Mucosa of descending colon (tissue), 3 donors: ENCODE results near the gene FOXP1. TPM values are rescaled to one million over a fixed set of nuclear protein-coding genes. Genes with fewer than 3 reads are reported as not detected.

Experiments used
- ATAC-seq: fragments of 200-7000 bp; cut with Tn5 transposase; one replicate; pipeline ENCODE4 v1.9.1; 2020; ENCODE audit warnings: mild to moderate bottlenecking, moderate library complexity
- DNase-seq, 3 donors: peaks; one replicate each; pipeline ENCODE4 v3.0.0-alpha.2; 2020
- H3K36me3 ChIP-seq: fragments of 200-600 bp; one replicate; pipeline ENCODE4 v1.8.0; 2021; ENCODE audit warnings: low read depth, mild to moderate bottlenecking
- H3K4me1 ChIP-seq: fragments of 200-600 bp; one replicate; pipeline ENCODE4 v1.8.0; 2021; ENCODE audit warnings: low read depth, mild to moderate bottlenecking
- H3K4me3 ChIP-seq: fragments of 200-600 bp; one replicate; pipeline ENCODE4 v1.8.0; 2021; ENCODE audit warnings: mild to moderate bottlenecking
- H3K9me3 ChIP-seq: fragments of 200-600 bp; one replicate; pipeline ENCODE4 v1.8.0; 2021; ENCODE audit warnings: mild to moderate bottlenecking
- intact Hi-C, 2 donors: fragments of 100-400 bp; cut with DNase I in 1 of 2; cut with micrococcal nuclease in 1 of 2; formaldehyde crosslinking; loops; one replicate each; pipeline versions ENCODE4 v1.11.0 to v1.11.1; 2022; cut with DNase I, micrococcal nuclease
- total RNA-seq, 3 donors: library from RNA; stranded (reverse); fragmentation: NEBNext Ultra II Directional in 2 of 3; extraction: Animal tissue kit (Norgen Biotek cat#: 25700) in 2 of 3; gene quantifications; one replicate each; pipeline versions ENCODE4 v1.2.1 to v1.2.4, GENCODE V29; 2021 to 2023
- TF ChIP-seq, protein P1 (sequence below): fragments of 200-600 bp; IDR thresholded peaks from one replicate; pipeline ENCODE4 v1.8.0; 2022; ENCODE audit warnings: antibody characterized with exemption, mild to moderate bottlenecking
- donor health status: DM: no; HTN: no; CAD: no; lungs with moderate emphysema.
- donor health status: DM: no; HTN: no; CAD: no.
- donor health status: DM: no; HTN: yes; CAD: no.

The FOXP1 gene
- total RNA-seq, 3 donors from 2014 or later, result 133 to 217 (median 214) TPM

DNA sequence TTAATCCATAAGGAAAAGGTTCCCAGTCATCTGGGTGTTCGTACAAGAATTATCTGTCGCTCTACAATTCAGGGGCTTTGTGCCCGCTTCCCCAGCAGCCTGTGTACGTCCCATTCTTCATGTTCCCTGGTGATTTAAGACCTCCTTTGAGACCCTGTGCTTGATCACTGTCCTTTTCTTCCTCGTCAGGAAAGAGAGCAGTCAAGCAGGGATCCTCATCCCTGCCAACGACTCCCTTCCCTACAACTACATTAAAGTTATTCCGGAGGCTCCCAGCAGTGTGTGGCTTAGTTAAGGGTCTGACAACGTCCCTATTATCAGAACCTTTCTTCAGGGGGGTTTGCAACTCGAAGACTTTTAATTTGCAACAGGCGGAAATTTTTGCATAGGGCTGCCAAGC, 175.7 kb downstream of the FOXP1 start:
- no peak for ATAC-seq
- intact Hi-C loops, result no loop called here

DNA sequence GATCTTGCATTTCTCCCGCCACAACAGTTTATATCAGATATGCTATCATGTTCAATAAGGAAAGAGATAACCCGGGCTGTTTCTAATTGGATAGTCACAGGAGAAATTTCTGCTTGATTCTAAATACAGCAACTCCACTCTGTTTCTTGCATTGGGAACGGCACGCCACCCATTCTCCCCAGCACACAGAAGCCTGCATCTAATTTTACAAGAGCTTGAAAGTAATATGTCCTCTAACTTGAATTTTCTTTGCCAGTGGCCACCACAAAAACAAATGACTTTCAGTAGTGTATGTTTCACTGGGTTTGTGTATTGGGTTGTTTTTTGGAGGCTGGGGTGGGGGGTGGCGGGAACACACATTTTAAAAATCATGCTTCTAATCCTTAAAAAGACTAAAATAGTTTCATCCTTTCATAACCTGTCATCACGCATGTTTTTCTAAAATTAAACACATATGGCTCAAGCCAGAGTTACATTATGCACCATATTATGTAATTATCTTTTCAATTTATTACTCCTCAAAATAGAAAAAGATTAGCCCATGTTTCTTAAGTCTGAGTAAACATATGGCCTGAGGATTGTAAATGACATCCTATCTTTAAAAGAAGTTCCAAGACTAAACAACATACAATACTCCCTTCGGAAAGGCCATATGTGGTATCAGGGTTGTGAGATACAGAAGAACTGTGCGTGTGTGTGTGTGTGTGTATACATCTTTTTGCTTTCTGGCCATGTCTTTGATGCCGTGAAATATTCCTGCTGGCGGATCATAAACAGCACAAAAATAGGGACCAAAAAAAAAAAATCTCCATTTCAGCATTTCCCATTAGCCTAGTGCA, 176.3 kb downstream of the FOXP1 start:
- Histone ChIP-seq H3K4me1 (peaks cover under 1% of the 10 kb centered on the region), H3K36me3 (no peaks in the 10 kb centered on the region), H3K9me3 (no peaks in the 10 kb centered on the region), H3K4me3 (no peak overlapping the region)
- ATAC-seq, result no peak
- DNase-seq, result no peak
- TF ChIP-seq, protein P1, sequence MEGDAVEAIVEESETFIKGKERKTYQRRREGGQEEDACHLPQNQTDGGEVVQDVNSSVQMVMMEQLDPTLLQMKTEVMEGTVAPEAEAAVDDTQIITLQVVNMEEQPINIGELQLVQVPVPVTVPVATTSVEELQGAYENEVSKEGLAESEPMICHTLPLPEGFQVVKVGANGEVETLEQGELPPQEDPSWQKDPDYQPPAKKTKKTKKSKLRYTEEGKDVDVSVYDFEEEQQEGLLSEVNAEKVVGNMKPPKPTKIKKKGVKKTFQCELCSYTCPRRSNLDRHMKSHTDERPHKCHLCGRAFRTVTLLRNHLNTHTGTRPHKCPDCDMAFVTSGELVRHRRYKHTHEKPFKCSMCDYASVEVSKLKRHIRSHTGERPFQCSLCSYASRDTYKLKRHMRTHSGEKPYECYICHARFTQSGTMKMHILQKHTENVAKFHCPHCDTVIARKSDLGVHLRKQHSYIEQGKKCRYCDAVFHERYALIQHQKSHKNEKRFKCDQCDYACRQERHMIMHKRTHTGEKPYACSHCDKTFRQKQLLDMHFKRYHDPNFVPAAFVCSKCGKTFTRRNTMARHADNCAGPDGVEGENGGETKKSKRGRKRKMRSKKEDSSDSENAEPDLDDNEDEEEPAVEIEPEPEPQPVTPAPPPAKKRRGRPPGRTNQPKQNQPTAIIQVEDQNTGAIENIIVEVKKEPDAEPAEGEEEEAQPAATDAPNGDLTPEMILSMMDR, result no peak
- intact Hi-C loops, result no loop called here

More for the DNA sequence above, 175.7 kb downstream of the FOXP1 start:
- DNase-seq, result no peak
- no peaks in the 10 kb centered on the region for H3K36me3 ChIP-seq
- no peaks in the 10 kb centered on the region for H3K9me3 ChIP-seq
- no peak overlapping the region for H3K4me3 ChIP-seq
- TF ChIP-seq, protein P1, result no peak
- H3K4me1 ChIP-seq, result no peaks in the 10 kb centered on the region

DNA sequence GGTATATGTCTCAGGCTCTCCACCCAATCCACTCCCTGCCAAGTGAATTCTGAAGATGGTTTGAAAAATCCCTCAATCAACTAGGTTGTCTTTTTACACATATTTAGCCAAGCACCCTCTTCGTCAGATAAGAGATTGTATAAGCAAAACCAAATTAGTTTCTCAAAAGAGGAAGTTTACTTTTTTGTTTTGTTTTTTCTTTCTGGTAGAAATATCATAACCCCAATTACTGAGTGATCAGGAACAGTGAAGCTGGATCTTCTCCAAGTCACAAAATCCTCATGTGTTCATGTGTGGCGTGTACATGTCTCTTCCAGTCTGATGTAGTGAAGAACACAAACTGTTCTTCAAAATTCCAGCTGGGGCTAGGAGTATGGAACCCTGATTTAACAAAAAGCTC, 180.6 kb downstream of the FOXP1 start:
- Histone ChIP-seq H3K36me3 (no peaks in the 10 kb centered on the region), H3K9me3 (no peaks in the 10 kb centered on the region), H3K4me3 (no peak overlapping the region), H3K4me1 (peaks cover 9% of the 10 kb centered on the region)
- TF ChIP-seq, protein P1, result no peak
- ATAC-seq (no peak), DNase-seq (no peak)
- intact Hi-C loops, result no loop called here

DNA sequence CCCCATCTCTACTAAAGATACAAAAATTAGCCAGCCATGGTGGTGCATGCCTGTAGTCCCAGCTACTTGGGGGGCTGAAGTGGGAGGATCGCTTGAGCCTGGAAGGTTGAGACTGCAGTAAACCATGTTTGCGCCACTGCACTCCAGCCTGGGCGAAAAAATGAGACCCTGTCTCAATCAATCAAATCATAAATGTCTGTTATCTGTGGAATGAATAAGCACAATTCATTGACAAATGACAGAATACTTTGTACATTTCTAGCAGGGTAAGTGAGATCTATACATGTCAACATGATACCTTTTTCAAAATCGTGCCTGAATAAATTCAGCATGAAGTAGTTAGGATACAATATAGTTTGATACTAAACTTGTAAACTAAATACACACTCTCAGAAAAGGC, 181.2 kb downstream of the FOXP1 start:
- H3K4me1 ChIP-seq, result peaks cover 14% of the 10 kb centered on the region
- intact Hi-C loops, result no loop called here
- ATAC-seq, result no peak
- H3K9me3 ChIP-seq, result no peaks in the 10 kb centered on the region
- TF ChIP-seq, protein P1, result no peak
- no peaks in the 10 kb centered on the region for H3K36me3 ChIP-seq
- no peak for DNase-seq
- H3K4me3 ChIP-seq, result no peak overlapping the region

DNA sequence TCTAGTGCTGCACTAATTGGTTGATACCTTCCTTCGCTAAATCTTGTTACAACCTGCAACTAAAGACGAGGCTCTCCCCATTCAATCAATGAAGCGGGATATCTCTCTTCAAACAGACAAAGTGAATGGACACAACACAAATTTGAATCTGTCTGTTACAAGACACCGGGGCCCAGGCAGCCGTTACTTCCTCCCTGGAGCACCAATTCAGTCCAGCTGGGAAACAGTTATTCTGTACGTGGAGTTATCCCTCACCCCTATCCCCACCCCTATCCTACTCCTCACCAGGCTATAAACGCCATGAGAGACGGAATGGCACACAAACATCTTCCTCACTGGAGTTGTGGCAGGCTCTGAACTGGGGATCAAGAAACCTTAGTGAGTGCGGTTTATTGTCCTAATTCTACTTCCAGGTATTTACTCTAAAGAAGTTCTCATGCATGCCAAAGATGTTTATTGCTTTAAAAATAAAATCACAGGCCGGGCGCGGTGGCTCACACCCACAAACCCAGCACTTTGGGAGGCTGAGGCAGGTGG, 181.8 kb downstream of the FOXP1 start:
- peaks cover 14% of the 10 kb centered on the region for H3K4me1 ChIP-seq
- intact Hi-C loops, result no loop called here
- TF ChIP-seq, protein P1, result no peak
- no peak overlapping the region for H3K4me3 ChIP-seq
- DNase-seq, result peak in 2 of 3 donors; percentile 31 to 42
- no peaks in the 10 kb centered on the region for H3K9me3 ChIP-seq
- no peaks in the 10 kb centered on the region for H3K36me3 ChIP-seq
- peak; percentile 71 for ATAC-seq
